Ovary (tissue), 9 donors: ENCODE results near the gene NEO1. TPM values are rescaled to one million over a fixed set of nuclear protein-coding genes. Genes with fewer than 3 reads are reported as not detected.

Experiments used
- DNase-seq, 5 donors: peaks; one replicate each; pipeline ENCODE4 v3.0.0-alpha.2; 2019 to 2020
- H3K27ac ChIP-seq, 2 donors: fragments of 200-600 bp; one replicate each; pipeline versions ENCODE4 v1.5.1 to v1.8.0; 2019 to 2022
- H3K27me3 ChIP-seq: fragments of 200-600 bp; one replicate; pipeline ENCODE4 v1.8.0; 2022
- H3K36me3 ChIP-seq: fragments of 200-600 bp; sonication (generic); one replicate; pipeline ENCODE4 v1.5.1; 2019
- H3K4me1 ChIP-seq: one replicate; pipeline ENCODE4 v1.8.1; 2013; ENCODE audit warnings: mild to moderate bottlenecking, moderate library complexity; ENCODE audit not compliant: insufficient read depth
- H3K4me3 ChIP-seq: fragments of 200-600 bp; sonication (generic); one replicate; pipeline ENCODE4 v1.5.1; 2017
- H3K9me3 ChIP-seq, 2 donors: fragments of 200-600 bp in 1 of 2; sonication (generic) in 1 of 2; one replicate each; pipeline versions ENCODE4 v1.5.1 to v1.8.1; 2013 to 2019; ENCODE audit warnings: mild to moderate bottlenecking in 1 of 2, moderate library complexity in 1 of 2
- CTCF ChIP-seq, 3 donors: fragments of 450-650 bp in 2 of 3; fragments of 200-600 bp in 1 of 3; IDR thresholded peaks; one replicate each; pipeline versions ENCODE4 v1.5.1 to v1.8.0; 2016 to 2022; ENCODE audit warnings: antibody characterized with exemption in 3 of 3, mild to moderate bottlenecking in 1 of 3
- EP300 ChIP-seq: sonication (generic); formaldehyde crosslinking; IDR thresholded peaks from one replicate; pipeline ENCODE4 v1.6.1; 2017; ENCODE audit warnings: antibody characterized with exemption
- POLR2A ChIP-seq: fragments of 450-650 bp; IDR thresholded peaks from one replicate; pipeline ENCODE4 v1.6.1; 2017; ENCODE audit warnings: antibody characterized with exemption, mild to moderate bottlenecking, moderate library complexity
- WGBS, 3 donors: extraction: QIAGEN DNeasy Blood & Tissue Kit in 1 of 3; methylation state at CpG; one replicate each; pipeline versions ENCODE4 v1.1.5 to v1.1.7; 2013 to 2017; 5-methylcytosine and 5-hydroxymethylcytosine counted together
- intact Hi-C, 4 donors: fragments of 100-400 bp; cut with DNase I; formaldehyde crosslinking; loops; one replicate each; pipeline versions ENCODE4 v1.11.0 to v1.15.1; 2022 to 2023
- polyA plus RNA-seq, 2 donors: library from polyadenylated mRNA; stranded (reverse); fragments of 200-250 nt in 1 of 2; fragments of 350-450 nt in 1 of 2; fragmentation: Illumina TruSeq in 1 of 2; extraction: RNeasy Lipid Tissue Mini Kit (QIAGEN cat#74804) in 1 of 2; gene quantifications; one replicate each; pipeline ENCODE4 v1.2.3, GENCODE V29; 2013 to 2014
- total RNA-seq, 7 donors: library from RNA; depleted of rRNA in 2 of 7; stranded (reverse); fragments of >200 nt in 2 of 7; fragmentation: NEBNext Ultra II Directional in 3 of 7; extraction: Animal tissue kit (Norgen Biotek cat#: 25700) in 3 of 7; gene quantifications; one replicate each; pipeline versions ENCODE4 v1.1.0 to v1.2.4, GENCODE V29; 2016 to 2023
- donor health status: DM: no; HTN: no; CAD: no; lungs with moderate emphysema.
- donor health status: DM: no; HTN: no; CAD: no.
- donor health status: Bipolar disorder and iron deficiency.
- donor health status: DM: yes; HTN: yes; CAD: no.
- donor health status: DM: no; HTN: no; CAD: no.
- donor health status: DM: yes; HTN: yes; CAD: no.

Gene NEO1
- total and polyA plus RNA-seq, 9 donors, result 22.8 to 54.7 (median 40.7) TPM

- DNase-seq, result no peak
- Histone ChIP-seq H3K27ac (no peak overlapping the region), H3K4me1 (peaks cover 3% of the 10 kb centered on the region), H3K4me3 (no peak overlapping the region), H3K27me3 (no peaks in the 10 kb centered on the region), H3K36me3 (no peaks in the 10 kb centered on the region), H3K9me3 (no peaks in the 10 kb centered on the region)
- TF ChIP-seq CTCF (IDR thresholded peaks at IDR 0.05) (no peak), POLR2A (no peak), EP300 (no peak)
- 11 to 20% (median 19%) methylated on average over 2 of the region's 2 CpGs for WGBS, 3 donors
- intact Hi-C loops, result loop anchor here in 3 of 4 donors (5.0 to 10.0 kb wide), 3 partner anchors 286 to 301 kb away; partner anchors contain the start of gene ADPGK (in 1 of the 3)
Measured at GRCh38 chr15:73082812-73083211, 30.5 kb downstream of the NEO1 start.

GRCh38 chr15:73087098-73087497 is 34.8 kb downstream of the NEO1 start:
- Histone ChIP-seq H3K27me3 (no peaks in the 10 kb centered on the region), H3K4me1 (peaks cover 2% of the 10 kb centered on the region), H3K4me3 (no peak overlapping the region), H3K36me3 (no peaks in the 10 kb centered on the region), H3K27ac (no peak overlapping the region), H3K9me3 (no peaks in the 10 kb centered on the region)
- TF ChIP-seq CTCF (IDR thresholded peaks at IDR 0.05), result no peak
- no peak for TF ChIP-seq POLR2A
- TF ChIP-seq EP300, result no peak
- DNase-seq, result no peak
- intact Hi-C loops, result loop anchor here in 1 of 4 donors (10.0 kb wide), 1 partner anchor 292 kb away; no protein-coding TSS in a partner anchor

- Histone ChIP-seq H3K9me3 (no peaks in the 10 kb centered on the region), H3K36me3 (no peaks in the 10 kb centered on the region), H3K27ac (no peak overlapping the region), H3K4me1 (no peaks in the 10 kb centered on the region), H3K27me3 (no peaks in the 10 kb centered on the region), H3K4me3 (no peak overlapping the region)
- DNase-seq, result no peak
- WGBS, 3 donors, result 95 to 97% (median 96%) methylated on average over 3 of the region's 3 CpGs
- no peak for TF ChIP-seq POLR2A
- no peak for TF ChIP-seq CTCF (IDR thresholded peaks at IDR 0.05)
- no peak for TF ChIP-seq EP300
- intact Hi-C loops, result no loop called here
Measured at GRCh38 chr15:73105064-73105463, 52.8 kb downstream of the NEO1 start.

- no peaks in the 10 kb centered on the region for H3K4me1 ChIP-seq
- TF ChIP-seq EP300 (no peak), CTCF (IDR thresholded peaks at IDR 0.05) (no peak), POLR2A (no peak)
- H3K9me3 ChIP-seq, result no peaks in the 10 kb centered on the region
- no peak overlapping the region for H3K27ac ChIP-seq
- intact Hi-C loops, result no loop called here
- no peaks in the 10 kb centered on the region for H3K27me3 ChIP-seq
- no peaks in the 10 kb centered on the region for H3K36me3 ChIP-seq
- H3K4me3 ChIP-seq, result no peak overlapping the region
- DNase-seq, result no peak
- WGBS, 3 donors, result 92 to 95% (median 95%) methylated on average over 4 of the region's 4 CpGs
Measured at GRCh38 chr15:73108676-73109075, 56.4 kb downstream of the NEO1 start.
